ENCODE data around the gene USP48. TPM values are rescaled to one million over a fixed set of nuclear protein-coding genes. Genes with fewer than 3 reads are reported as not detected.

Gene USP48
- total RNA-seq, 1 experiment from 2014 or later, result 49.1 TPM

DNA sequence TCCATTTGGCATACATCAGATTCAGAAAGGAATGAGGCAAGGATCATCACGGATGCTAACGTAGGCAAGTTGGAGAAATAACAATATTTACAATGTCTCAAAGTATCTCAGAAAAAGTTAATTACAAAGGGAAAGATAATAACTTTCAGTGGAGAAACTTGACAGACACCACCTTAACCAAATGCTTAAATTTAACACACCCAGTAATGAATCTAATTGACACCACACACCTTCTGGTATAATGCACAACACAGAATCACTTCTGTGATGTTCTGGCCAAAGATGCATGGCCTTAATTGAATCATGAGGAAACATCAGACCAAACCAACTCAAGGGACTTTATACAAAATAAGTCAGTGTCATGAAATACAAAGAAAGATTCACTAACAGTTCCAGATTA lies 23.1 kb downstream of the USP48 start:
- intact Hi-C loops (cut with micrococcal nuclease; ENCODE audit: unreplicated experiment), result no loop called here
- TF ChIP-seq, protein P1, sequence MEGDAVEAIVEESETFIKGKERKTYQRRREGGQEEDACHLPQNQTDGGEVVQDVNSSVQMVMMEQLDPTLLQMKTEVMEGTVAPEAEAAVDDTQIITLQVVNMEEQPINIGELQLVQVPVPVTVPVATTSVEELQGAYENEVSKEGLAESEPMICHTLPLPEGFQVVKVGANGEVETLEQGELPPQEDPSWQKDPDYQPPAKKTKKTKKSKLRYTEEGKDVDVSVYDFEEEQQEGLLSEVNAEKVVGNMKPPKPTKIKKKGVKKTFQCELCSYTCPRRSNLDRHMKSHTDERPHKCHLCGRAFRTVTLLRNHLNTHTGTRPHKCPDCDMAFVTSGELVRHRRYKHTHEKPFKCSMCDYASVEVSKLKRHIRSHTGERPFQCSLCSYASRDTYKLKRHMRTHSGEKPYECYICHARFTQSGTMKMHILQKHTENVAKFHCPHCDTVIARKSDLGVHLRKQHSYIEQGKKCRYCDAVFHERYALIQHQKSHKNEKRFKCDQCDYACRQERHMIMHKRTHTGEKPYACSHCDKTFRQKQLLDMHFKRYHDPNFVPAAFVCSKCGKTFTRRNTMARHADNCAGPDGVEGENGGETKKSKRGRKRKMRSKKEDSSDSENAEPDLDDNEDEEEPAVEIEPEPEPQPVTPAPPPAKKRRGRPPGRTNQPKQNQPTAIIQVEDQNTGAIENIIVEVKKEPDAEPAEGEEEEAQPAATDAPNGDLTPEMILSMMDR (IDR thresholded peaks at IDR 0.05; ENCODE audit: insufficient read depth in 1 of 2, low read depth in 1 of 2, low read length in 1 of 2, severe bottlenecking in 1 of 2, unreplicated experiment in 1 of 2), result no peak
- ChIA-PET CTCF (no interaction called here), POLR2A (no interaction called here)
- no peaks in the 10 kb centered on the region for H3K9me3 Mint-ChIP-seq (ENCODE audit: unreplicated experiment)
- peaks cover 12% of the 10 kb centered on the region for H3K36me3 Mint-ChIP-seq (ENCODE audit: insufficient read depth, unreplicated experiment)
- H3K4me3 ChIP-seq (ENCODE audit: low read depth, low read length), result no peak overlapping the region
- no peak overlapping the region for H3K27ac Mint-ChIP-seq (ENCODE audit: unreplicated experiment)
- BruUV-seq (replicated peaks), result no TSS peak
- no peak overlapping the region for H3K4me3 Mint-ChIP-seq (ENCODE audit: unreplicated experiment)
- no peaks in the 10 kb centered on the region for H3K36me3 ChIP-seq (ENCODE audit: control insufficient read depth, insufficient read depth, low read length)
- DNase-seq, result no peak
- H3K27me3 ChIP-seq (replicated peaks; ENCODE audit: control insufficient read depth, insufficient read depth, low read length), result no peaks in the 10 kb centered on the region
- H3K27me3 Mint-ChIP-seq (ENCODE audit: insufficient read depth, unreplicated experiment), result no peaks in the 10 kb centered on the region
- H3K4me1 Mint-ChIP-seq (ENCODE audit: low read depth, unreplicated experiment), result no peaks in the 10 kb centered on the region
- no peaks in the 10 kb centered on the region for H3K9me3 ChIP-seq
- H3K4me1 ChIP-seq, result no peaks in the 10 kb centered on the region

DNA sequence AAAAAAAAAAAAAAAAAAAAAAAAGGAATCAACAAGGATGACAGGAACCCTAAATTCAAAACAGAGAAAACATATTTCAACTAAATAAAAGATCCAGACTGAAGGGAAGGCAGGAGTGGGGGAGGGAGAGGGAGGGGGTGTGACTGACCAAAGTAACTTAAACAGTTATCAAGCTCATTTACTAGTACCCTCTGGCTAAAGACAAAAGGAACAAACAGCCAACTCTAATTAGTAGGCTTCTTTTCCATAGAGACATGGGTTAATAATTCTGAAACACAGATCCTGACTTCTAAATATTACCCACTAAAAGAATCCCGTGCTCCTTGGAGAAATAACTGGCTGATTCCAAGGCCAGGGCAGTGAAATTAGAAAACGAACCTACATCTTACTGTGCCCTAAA lies 23.8 kb downstream of the USP48 start:
- no TSS peak for BruUV-seq (replicated peaks)
- no peaks in the 10 kb centered on the region for H3K9me3 ChIP-seq

DNA sequence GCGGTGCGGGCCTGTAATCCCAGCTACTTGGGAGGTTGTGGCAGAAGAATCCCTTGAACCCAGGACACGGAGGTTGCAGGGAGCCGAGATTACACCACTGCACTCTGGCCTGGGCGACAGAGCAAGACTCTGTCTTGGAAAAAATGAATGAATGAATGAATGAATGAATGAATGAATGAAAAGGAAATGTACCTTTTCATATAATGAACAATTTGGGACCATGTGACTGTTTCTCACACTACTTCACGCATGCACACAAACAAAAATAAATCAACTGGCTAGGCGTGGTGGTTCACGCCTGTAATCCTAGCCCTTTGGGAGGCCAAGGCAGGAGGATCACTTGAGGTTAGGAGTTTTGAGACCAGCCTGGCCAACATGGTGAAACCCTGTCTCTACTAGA lies 24.3 kb downstream of the USP48 start:
- CTCF ChIA-PET, result no interaction called here
- H3K9me3 Mint-ChIP-seq (ENCODE audit: unreplicated experiment), result no peaks in the 10 kb centered on the region
- BruUV-seq (replicated peaks), result no TSS peak

More for the DNA sequence above, 23.8 kb downstream of the USP48 start:
- intact Hi-C loops (cut with micrococcal nuclease; ENCODE audit: unreplicated experiment), result no loop called here
- H3K4me3 Mint-ChIP-seq (ENCODE audit: unreplicated experiment), result no peak overlapping the region
- no peaks in the 10 kb centered on the region for H3K4me1 Mint-ChIP-seq (ENCODE audit: low read depth, unreplicated experiment)
- DNase-seq, result no peak
- H3K36me3 Mint-ChIP-seq (ENCODE audit: insufficient read depth, unreplicated experiment), result peaks cover 16% of the 10 kb centered on the region
- TF ChIP-seq, protein P1 (IDR thresholded peaks at IDR 0.05; ENCODE audit: insufficient read depth in 1 of 2, low read depth in 1 of 2, low read length in 1 of 2, severe bottlenecking in 1 of 2, unreplicated experiment in 1 of 2), result no peak
- no peaks in the 10 kb centered on the region for H3K27me3 Mint-ChIP-seq (ENCODE audit: insufficient read depth, unreplicated experiment)
- no peaks in the 10 kb centered on the region; the same call in 1 of the 2 replicates for H3K36me3 ChIP-seq (ENCODE audit: control insufficient read depth, insufficient read depth, low read length)
- ChIA-PET POLR2A (no interaction called here), CTCF (no interaction called here)
- H3K9me3 Mint-ChIP-seq (ENCODE audit: unreplicated experiment), result no peaks in the 10 kb centered on the region
- H3K27ac Mint-ChIP-seq (ENCODE audit: unreplicated experiment), result no peak overlapping the region
- no peaks in the 10 kb centered on the region for H3K27me3 ChIP-seq (replicated peaks; ENCODE audit: control insufficient read depth, insufficient read depth, low read length)
- H3K4me3 ChIP-seq (ENCODE audit: low read depth, low read length), result no peak overlapping the region
- H3K4me1 ChIP-seq, result no peaks in the 10 kb centered on the region

More for the DNA sequence above, 24.3 kb downstream of the USP48 start:
- DNase-seq, result no peak
- POLR2A ChIA-PET, result no interaction called here
- no peaks in the 10 kb centered on the region; the same call in 1 of the 2 replicates for H3K36me3 ChIP-seq (ENCODE audit: control insufficient read depth, insufficient read depth, low read length)
- TF ChIP-seq, protein P1 (IDR thresholded peaks at IDR 0.05; ENCODE audit: insufficient read depth in 1 of 2, low read depth in 1 of 2, low read length in 1 of 2, severe bottlenecking in 1 of 2, unreplicated experiment in 1 of 2), result no peak
- intact Hi-C loops (cut with micrococcal nuclease; ENCODE audit: unreplicated experiment), result no loop called here
- no peaks in the 10 kb centered on the region for H3K4me1 ChIP-seq
- Mint-ChIP-seq H3K27ac (ENCODE audit: unreplicated experiment) (no peak overlapping the region), H3K4me3 (ENCODE audit: unreplicated experiment) (no peak overlapping the region), H3K36me3 (ENCODE audit: insufficient read depth, unreplicated experiment) (peaks cover 17% of the 10 kb centered on the region), H3K27me3 (ENCODE audit: insufficient read depth, unreplicated experiment) (no peaks in the 10 kb centered on the region), H3K4me1 (ENCODE audit: low read depth, unreplicated experiment) (no peaks in the 10 kb centered on the region)
- no peak overlapping the region for H3K4me3 ChIP-seq (ENCODE audit: low read depth, low read length)
- H3K9me3 ChIP-seq, result no peaks in the 10 kb centered on the region
- no peaks in the 10 kb centered on the region for H3K27me3 ChIP-seq (replicated peaks; ENCODE audit: control insufficient read depth, insufficient read depth, low read length)

Measured in Caco-2 (cell line).